Measurements from ENCODE around the gene MAD1L1.

DNA sequence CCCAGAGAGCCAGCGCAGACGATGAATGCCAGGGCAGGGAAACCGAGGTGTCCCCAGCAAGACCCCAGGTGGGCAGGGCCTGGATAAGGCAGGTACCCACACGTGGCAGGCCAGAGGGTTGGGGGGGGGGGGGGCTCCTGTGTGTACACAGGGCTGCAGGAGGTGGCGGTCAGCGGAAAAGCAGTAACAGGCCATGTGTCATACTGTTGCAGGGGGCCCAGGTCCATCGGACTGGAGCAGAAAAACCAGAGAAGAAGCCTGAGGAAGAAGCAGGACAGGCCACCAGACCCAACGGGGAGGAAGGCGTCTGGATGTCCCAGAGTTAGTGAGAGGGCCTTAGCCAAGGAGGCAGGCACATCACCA, 116.3 kb downstream of the MAD1L1 start:
- TF ChIP-seq, protein P1, sequence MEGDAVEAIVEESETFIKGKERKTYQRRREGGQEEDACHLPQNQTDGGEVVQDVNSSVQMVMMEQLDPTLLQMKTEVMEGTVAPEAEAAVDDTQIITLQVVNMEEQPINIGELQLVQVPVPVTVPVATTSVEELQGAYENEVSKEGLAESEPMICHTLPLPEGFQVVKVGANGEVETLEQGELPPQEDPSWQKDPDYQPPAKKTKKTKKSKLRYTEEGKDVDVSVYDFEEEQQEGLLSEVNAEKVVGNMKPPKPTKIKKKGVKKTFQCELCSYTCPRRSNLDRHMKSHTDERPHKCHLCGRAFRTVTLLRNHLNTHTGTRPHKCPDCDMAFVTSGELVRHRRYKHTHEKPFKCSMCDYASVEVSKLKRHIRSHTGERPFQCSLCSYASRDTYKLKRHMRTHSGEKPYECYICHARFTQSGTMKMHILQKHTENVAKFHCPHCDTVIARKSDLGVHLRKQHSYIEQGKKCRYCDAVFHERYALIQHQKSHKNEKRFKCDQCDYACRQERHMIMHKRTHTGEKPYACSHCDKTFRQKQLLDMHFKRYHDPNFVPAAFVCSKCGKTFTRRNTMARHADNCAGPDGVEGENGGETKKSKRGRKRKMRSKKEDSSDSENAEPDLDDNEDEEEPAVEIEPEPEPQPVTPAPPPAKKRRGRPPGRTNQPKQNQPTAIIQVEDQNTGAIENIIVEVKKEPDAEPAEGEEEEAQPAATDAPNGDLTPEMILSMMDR (IDR thresholded peaks at IDR 0.05; ENCODE audit: control extremely low read depth in 1 of 3, insufficient read depth in 1 of 3, low read depth in 1 of 3, low read length in 3 of 3), result no peak
- TF ChIP-seq, protein P2, sequence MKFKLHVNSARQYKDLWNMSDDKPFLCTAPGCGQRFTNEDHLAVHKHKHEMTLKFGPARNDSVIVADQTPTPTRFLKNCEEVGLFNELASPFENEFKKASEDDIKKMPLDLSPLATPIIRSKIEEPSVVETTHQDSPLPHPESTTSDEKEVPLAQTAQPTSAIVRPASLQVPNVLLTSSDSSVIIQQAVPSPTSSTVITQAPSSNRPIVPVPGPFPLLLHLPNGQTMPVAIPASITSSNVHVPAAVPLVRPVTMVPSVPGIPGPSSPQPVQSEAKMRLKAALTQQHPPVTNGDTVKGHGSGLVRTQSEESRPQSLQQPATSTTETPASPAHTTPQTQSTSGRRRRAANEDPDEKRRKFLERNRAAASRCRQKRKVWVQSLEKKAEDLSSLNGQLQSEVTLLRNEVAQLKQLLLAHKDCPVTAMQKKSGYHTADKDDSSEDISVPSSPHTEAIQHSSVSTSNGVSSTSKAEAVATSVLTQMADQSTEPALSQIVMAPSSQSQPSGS (IDR thresholded peaks at IDR 0.05; ENCODE audit: low read length), result no peak
- no peak for TF ChIP-seq EP300 (IDR thresholded peaks at IDR 0.05; ENCODE audit: borderline replicate concordance in 1 of 2, low read depth in 2 of 2, low read length in 2 of 2)
- no peak for TF ChIP-seq SP1 (IDR thresholded peaks at IDR 0.05; ENCODE audit: low read depth, low read length)
- TF ChIP-seq POLR2AphosphoS5 (IDR thresholded peaks at IDR 0.05; ENCODE audit: low read depth, low read length), result no peak
- TF ChIP-seq JUND (IDR thresholded peaks at IDR 0.05; ENCODE audit: low read length), result no peak
- no peak for TF ChIP-seq POLR2A (IDR thresholded peaks at IDR 0.05; ENCODE audit: control extremely low read depth in 1 of 2, low read depth in 2 of 2, low read length in 2 of 2)
- TF ChIP-seq GTF2F1 (IDR thresholded peaks at IDR 0.05; ENCODE audit: borderline replicate concordance, low read depth, low read length), result no peak
- TF ChIP-seq, protein P3, sequence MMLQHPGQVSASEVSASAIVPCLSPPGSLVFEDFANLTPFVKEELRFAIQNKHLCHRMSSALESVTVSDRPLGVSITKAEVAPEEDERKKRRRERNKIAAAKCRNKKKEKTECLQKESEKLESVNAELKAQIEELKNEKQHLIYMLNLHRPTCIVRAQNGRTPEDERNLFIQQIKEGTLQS (IDR thresholded peaks at IDR 0.05; ENCODE audit: insufficient read depth, low read depth, low read length), result no peak
- no peak for TF ChIP-seq YY1 (IDR thresholded peaks at IDR 0.05; ENCODE audit: low read depth, low read length)
- no peak for TF ChIP-seq RAD21 (IDR thresholded peaks at IDR 0.05 in 1 of 2, conservative IDR thresholded peaks at IDR 0.05 in 1 of 2; ENCODE audit: low read depth in 2 of 2, low read length in 2 of 2)
- no peak for TF ChIP-seq SP2 (IDR thresholded peaks at IDR 0.05; ENCODE audit: low read length)
- TF ChIP-seq HDAC6 (IDR thresholded peaks at IDR 0.05; ENCODE audit: low read depth, low read length), result no peak
